OCI-LY3 (cell line): ENCODE measurements around the gene CD70.
"Not testable (repeated sequence)": the region's sequence is repeated elsewhere in the genome, so short reads cannot be mapped to it uniquely, and the experiment has no call there.

Experiments
- H2AFZ ChIP-seq: fragments of 200-600, 300-600 bp; shearing (Covaris generic); 2 replicates; pipeline ENCODE4 v1.6.0; 2014; ENCODE audit warnings: antibody characterized with exemption, low read depth, low read length
- H3K27ac ChIP-seq: fragments of 200-600, 300-600 bp; sonication (generic); 2 replicates; pipeline ENCODE4 v1.5.1; 2014; ENCODE audit warnings: mild to moderate bottlenecking, low read length, moderate library complexity, mixed read lengths
- H3K27me3 ChIP-seq: fragments of 200-600, 300-600 bp; sonication (generic); 2 replicates; pipeline ENCODE4 v1.6.1; 2014; ENCODE audit warnings: low read depth, low read length, mixed read lengths
- H3K36me3 ChIP-seq: fragments of 200-600, 300-600 bp; sonication (generic); replicated peaks from 2 replicates; pipeline ENCODE3; 2014; ENCODE audit warnings: low read depth, low read length, mixed read lengths
- H3K4me1 ChIP-seq: fragments of 300-600, 200-600 bp; sonication (generic); 2 replicates; pipeline ENCODE4 v1.6.1; 2014; ENCODE audit warnings: low read length, mixed read lengths
- H3K4me2 ChIP-seq: fragments of 200-600, 300-600 bp; sonication (generic); 2 replicates; pipeline ENCODE4 v1.6.1; 2014; ENCODE audit warnings: low read length, mixed read lengths
- H3K4me3 ChIP-seq: fragments of 300-600, 200-600 bp; sonication (generic); 2 replicates; pipeline ENCODE4 v1.5.1; 2014; ENCODE audit warnings: antibody characterized with exemption, mild to moderate bottlenecking, low read length, moderate library complexity
- H3K79me2 ChIP-seq: fragments of 300-600, 200-600 bp; shearing (Covaris generic); 2 replicates; pipeline ENCODE4 v1.6.1; 2014; ENCODE audit warnings: mild to moderate bottlenecking, low read length, mixed read lengths
- H3K9ac ChIP-seq: fragments of 300-600, 200-600 bp; shearing (Covaris generic); 2 replicates; pipeline ENCODE4 v1.6.0; 2014; ENCODE audit warnings: mild to moderate bottlenecking, low read length, moderate library complexity
- H3K9me3 ChIP-seq: fragments of 200-600, 300-600 bp; shearing (Covaris generic); 2 replicates; pipeline ENCODE4 v1.6.1; 2014; ENCODE audit warnings: low read length, mixed read lengths; ENCODE audit not compliant: insufficient read depth
- H4K20me1 ChIP-seq: fragments of 200-600, 300-600 bp; sonication (generic); 2 replicates; pipeline ENCODE4 v1.6.1; 2016; ENCODE audit warnings: low read length, mixed read lengths; ENCODE audit not compliant: insufficient read depth
- CTCF ChIP-seq: fragments of 200-600, 300-600 bp; sonication (generic); IDR thresholded peaks from 2 replicates; pipeline ENCODE4 v1.5.1; 2014; ENCODE audit warnings: antibody characterized with exemption, low read length, low read depth
- EZH2phosphoT487 ChIP-seq: fragments of 200-600 bp; shearing (Covaris generic); IDR thresholded peaks from 2 replicates; pipeline ENCODE4 v1.6.1; 2018; ENCODE audit warnings: antibody characterized with exemption, mixed run types, low read depth

Gene CD70

GRCh38 chr19:6604906-6605305 lies 14.0 kb upstream of the CD70 start:
- Histone ChIP-seq H3K36me3 (no peaks in the 10 kb centered on the region), H3K4me1 (peaks cover 90% of the 10 kb centered on the region), H3K27ac (peak overlapping the region; percentile 97), H3K9me3 (no peaks in the 10 kb centered on the region), H3K4me3 (peak overlapping the region; percentile 72), H3K27me3 (no peaks in the 10 kb centered on the region), H3K9ac (peak overlapping the region; percentile 80), H3K4me2 (peak overlapping the region; percentile 82), H3K79me2 (no peaks in the 10 kb centered on the region), H2AFZ (peak overlapping the region; percentile 18; the same call in 1 of the 2 replicates), H4K20me1 (no peaks in the 10 kb centered on the region)
- TF ChIP-seq CTCF, result no peak
- TF ChIP-seq EZH2phosphoT487, result no peak

GRCh38 chr19:6602729-6603114 lies 11.8 kb upstream of the CD70 start:
- TF ChIP-seq CTCF, result no peak
- no peak for TF ChIP-seq EZH2phosphoT487
- no peaks in the 10 kb centered on the region for H4K20me1 ChIP-seq
- H3K27me3 ChIP-seq, result no peaks in the 10 kb centered on the region
- H3K4me2 ChIP-seq, result peak overlapping the region; percentile 82; the same call in 1 of the 2 replicates
- H2AFZ ChIP-seq, result no peak overlapping the region
- peaks cover 86% of the 10 kb centered on the region for H3K4me1 ChIP-seq
- H3K79me2 ChIP-seq, result peaks cover 16% of the 10 kb centered on the region
- no peaks in the 10 kb centered on the region for H3K36me3 ChIP-seq
- peak overlapping the region; percentile 92; the same call in 1 of the 2 replicates for H3K9ac ChIP-seq
- no peaks in the 10 kb centered on the region for H3K9me3 ChIP-seq
- peak overlapping the region; percentile 97 for H3K27ac ChIP-seq
- H3K4me3 ChIP-seq, result no peak overlapping the region

GRCh38 chr19:6601537-6602052 lies 10.6 kb upstream of the CD70 start:
- Histone ChIP-seq H3K4me1 (peaks cover 81% of the 10 kb centered on the region), H3K9ac (peak overlapping the region; percentile 92), H3K4me2 (peak overlapping the region; percentile 82), H3K79me2 (peaks cover 21% of the 10 kb centered on the region), H3K27ac (peak overlapping the region; percentile 97), H3K4me3 (peak overlapping the region; percentile 72)
- not testable (repeated sequence) for H4K20me1 ChIP-seq, H2AFZ ChIP-seq, H3K9me3 ChIP-seq, H3K36me3 ChIP-seq, H3K27me3 ChIP-seq

GRCh38 chr19:6600951-6601536 lies 10.1 kb upstream of the CD70 start:
- not testable (repeated sequence) for H3K9me3 ChIP-seq, H2AFZ ChIP-seq, H3K36me3 ChIP-seq, H3K27me3 ChIP-seq, H4K20me1 ChIP-seq
- H3K4me2 ChIP-seq, result peak overlapping the region; percentile 82
- peaks cover 21% of the 10 kb centered on the region for H3K79me2 ChIP-seq
- peak overlapping the region; percentile 92 for H3K9ac ChIP-seq
- peaks cover 75% of the 10 kb centered on the region for H3K4me1 ChIP-seq
- H3K27ac ChIP-seq, result peak overlapping the region; percentile 97
- H3K4me3 ChIP-seq, result peak overlapping the region; percentile 72

- Histone ChIP-seq H3K79me2 (peaks cover 21% of the 10 kb centered on the region), H3K9ac (peak overlapping the region; percentile 92), H3K4me3 (peak overlapping the region; percentile 72)
Measured at GRCh38 chr19:6599866-6600454, 9.0 kb upstream of the CD70 start.

GRCh38 chr19:6598254-6598892 lies 7.4 kb upstream of the CD70 start:
- Histone ChIP-seq H3K4me2 (peak overlapping the region; percentile 82), H3K4me1 (peaks cover 59% of the 10 kb centered on the region), H3K79me2 (peaks cover 21% of the 10 kb centered on the region), H3K36me3 (peaks cover 22% of the 10 kb centered on the region), H3K27ac (peak overlapping the region; percentile 97), H3K4me3 (peak overlapping the region; percentile 72), H3K9ac (peak overlapping the region; percentile 92)
- H3K27me3 ChIP-seq, H3K9me3 ChIP-seq, H4K20me1 ChIP-seq, H2AFZ ChIP-seq: not testable (repeated sequence)

More at GRCh38 chr19:6599866-6600454, 9.0 kb upstream of the CD70 start:
- Histone ChIP-seq H4K20me1 (no peaks in the 10 kb centered on the region), H3K4me2 (peak overlapping the region; percentile 82), H2AFZ (no peak overlapping the region), H3K27me3 (no peaks in the 10 kb centered on the region), H3K27ac (peak overlapping the region; percentile 97), H3K9me3 (no peaks in the 10 kb centered on the region), H3K36me3 (peaks cover 11% of the 10 kb centered on the region), H3K4me1 (peaks cover 64% of the 10 kb centered on the region)
- TF ChIP-seq EZH2phosphoT487 (no peak), CTCF (no peak)
